NT2/D1 (cell line): Measurements from ENCODE around the gene FOXC1.
A peak's percentile ranks its signal among the peaks of the same experiment; 100 is the strongest.

ENCODE experiments used
- DNase-seq: peaks from one replicate; pipeline ENCODE4 v3.0.0-alpha.2; 2011; ENCODE audit warnings: low read depth, low spot score
- H3K27me3 ChIP-seq: 2 replicates; pipeline ENCODE4 v1.6.0; 2011; ENCODE audit warnings: mild to moderate bottlenecking; ENCODE audit not compliant: insufficient read length, insufficient read depth
- H3K36me3 ChIP-seq: 2 replicates; pipeline ENCODE4 v1.6.1; 2011; ENCODE audit warnings: mild to moderate bottlenecking, low read length, mixed read lengths; ENCODE audit not compliant: insufficient read depth, insufficient read length
- H3K4me1 ChIP-seq: 2 replicates; pipeline ENCODE4 v1.5.1; 2011; ENCODE audit not compliant: insufficient read depth, insufficient read length
- H3K4me3 ChIP-seq: 2 replicates; pipeline ENCODE4 v1.5.1; 2011; ENCODE audit warnings: low read depth; ENCODE audit not compliant: insufficient read length
- H3K9ac ChIP-seq: 2 replicates; pipeline ENCODE4 v1.6.0; 2011; ENCODE audit warnings: low read depth; ENCODE audit not compliant: insufficient read length
- H3K9me3 ChIP-seq: 2 replicates; pipeline ENCODE4 v1.5.1; 2011; ENCODE audit warnings: mild to moderate bottlenecking, low read length; ENCODE audit not compliant: insufficient read depth
- SUZ12 ChIP-seq: IDR thresholded peaks from 2 replicates; pipeline ENCODE4 v1.6.1; 2011; ENCODE audit not compliant: insufficient read length, insufficient read depth; ENCODE audit errors: extremely low read depth
- YY1 ChIP-seq: IDR thresholded peaks from 2 replicates; pipeline ENCODE4 v1.6.1; 2011; ENCODE audit not compliant: insufficient read length, insufficient read depth
- ZNF274 ChIP-seq: IDR thresholded peaks from 2 replicates; pipeline ENCODE4 v1.6.1; 2011; ENCODE audit warnings: mild to moderate bottlenecking, low read depth, low read length

Gene FOXC1

GRCh38 chr6:1605893-1606779 lies 3.6 kb upstream of the FOXC1 start:
- H3K4me3 ChIP-seq: peak overlapping the region; percentile 21
- no peak for DNase-seq
- H3K36me3 ChIP-seq: no peaks in the 10 kb centered on the region
- H3K9me3 ChIP-seq: no peaks in the 10 kb centered on the region
- H3K9ac ChIP-seq: no peak overlapping the region
- TF ChIP-seq YY1: no peak
- TF ChIP-seq ZNF274: no peak
- TF ChIP-seq SUZ12: no peak
- peaks cover 7% of the 10 kb centered on the region for H3K4me1 ChIP-seq
- H3K27me3 ChIP-seq: peaks cover 81% of the 10 kb centered on the region

GRCh38 chr6:1606780-1607515 lies 2.8 kb upstream of the FOXC1 start:
- Histone ChIP-seq H3K9me3 (no peaks in the 10 kb centered on the region), H3K36me3 (no peaks in the 10 kb centered on the region), H3K4me3 (peak overlapping the region; percentile 21), H3K27me3 (peaks cover 85% of the 10 kb centered on the region), H3K9ac (no peak overlapping the region), H3K4me1 (peaks cover 7% of the 10 kb centered on the region)
- TF ChIP-seq YY1: no peak
- no peak for TF ChIP-seq ZNF274
- TF ChIP-seq SUZ12: no peak
- DNase-seq: no peak

GRCh38 chr6:1607516-1608221 lies 2.0 kb upstream of the FOXC1 start:
- DNase-seq: no peak
- H3K36me3 ChIP-seq: no peaks in the 10 kb centered on the region
- peak overlapping the region; percentile 21 for H3K4me3 ChIP-seq
- no peaks in the 10 kb centered on the region for H3K9me3 ChIP-seq
- peaks cover 7% of the 10 kb centered on the region for H3K4me1 ChIP-seq
- H3K9ac ChIP-seq: no peak overlapping the region
- no peak for TF ChIP-seq ZNF274
- TF ChIP-seq SUZ12: no peak
- TF ChIP-seq YY1: no peak
- H3K27me3 ChIP-seq: peaks cover 85% of the 10 kb centered on the region

- Histone ChIP-seq H3K9ac (no peak overlapping the region), H3K9me3 (no peaks in the 10 kb centered on the region), H3K36me3 (no peaks in the 10 kb centered on the region), H3K4me1 (peaks cover 7% of the 10 kb centered on the region), H3K27me3 (peaks cover 85% of the 10 kb centered on the region), H3K4me3 (peak overlapping the region; percentile 28)
- DNase-seq: no peak
- TF ChIP-seq SUZ12: no peak
- TF ChIP-seq YY1: no peak
- TF ChIP-seq ZNF274: no peak
Observed at GRCh38 chr6:1608222-1609040, 1.3 kb upstream of the FOXC1 start.

- H3K4me3 ChIP-seq: peak overlapping the region; percentile 28
- H3K9me3 ChIP-seq: no peaks in the 10 kb centered on the region
- peaks cover 85% of the 10 kb centered on the region for H3K27me3 ChIP-seq
- no peak overlapping the region for H3K9ac ChIP-seq
- TF ChIP-seq YY1: no peak
- TF ChIP-seq ZNF274: no peak
- no peak for TF ChIP-seq SUZ12
- no peak for DNase-seq
- no peaks in the 10 kb centered on the region for H3K36me3 ChIP-seq
- peaks cover 7% of the 10 kb centered on the region for H3K4me1 ChIP-seq
Observed at GRCh38 chr6:1609041-1609647, 571 bp upstream of the FOXC1 start.
